22Rv1 (cell line): ENCODE measurements around the gene CFDP1.

Experiments
- H3K27ac ChIP-seq: fragments of 450-650 bp; 2 replicates; pipeline ENCODE4 v1.5.1; 2017
- CTCF ChIP-seq: fragments of 450-650 bp; IDR thresholded peaks from 2 replicates; pipeline ENCODE4 v1.5.1; 2017; ENCODE audit warnings: mild to moderate bottlenecking
- ZFX ChIP-seq: fragments of 450-650 bp; IDR thresholded peaks from 2 replicates; pipeline ENCODE4 v1.6.1; 2017; ENCODE audit warnings: antibody characterized with exemption, borderline replicate concordance

CFDP1 gene

GRCh38 chr16:75265911-75266701 is 167.2 kb downstream of the CFDP1 start:
- peak overlapping the region; percentile 70 for H3K27ac ChIP-seq
- TF ChIP-seq ZFX = no peak
- TF ChIP-seq CTCF = no peak

- TF ChIP-seq ZFX = no peak
- TF ChIP-seq CTCF = no peak
- H3K27ac ChIP-seq = peak overlapping the region; percentile 70
Observed at GRCh38 chr16:75264999-75265910, 168.0 kb downstream of the CFDP1 start.

GRCh38 chr16:75264457-75264998 is 168.8 kb downstream of the CFDP1 start:
- no peak for TF ChIP-seq ZFX
- no peak for TF ChIP-seq CTCF
- peak overlapping the region; percentile 70 for H3K27ac ChIP-seq

GRCh38 chr16:75263963-75264445 is 169.3 kb downstream of the CFDP1 start:
- peak overlapping the region; percentile 70; the same call in 1 of the 2 replicates for H3K27ac ChIP-seq

GRCh38 chr16:75263291-75263962 is 169.9 kb downstream of the CFDP1 start:
- TF ChIP-seq CTCF (no peak), ZFX (no peak)
- H3K27ac ChIP-seq = no peak overlapping the region

More at GRCh38 chr16:75263963-75264445, 169.3 kb downstream of the CFDP1 start:
- TF ChIP-seq ZFX = no peak
- no peak for TF ChIP-seq CTCF

- TF ChIP-seq CTCF (no peak), ZFX (no peak)
- H3K27ac ChIP-seq = no peak overlapping the region
Observed at GRCh38 chr16:75262800-75263127, 170.5 kb downstream of the CFDP1 start.
